ENCODE measurements around the gene MRS2. TPM values are rescaled to one million over a fixed set of nuclear protein-coding genes. Genes with fewer than 3 reads are reported as not detected.
"Not testable (repeated sequence)": the region's sequence is repeated elsewhere in the genome, so short reads cannot be mapped to it uniquely, and the experiment has no call there.

The MRS2 gene
- total RNA-seq, 1 donor from 2014 or later = 32.3 TPM

DNA sequence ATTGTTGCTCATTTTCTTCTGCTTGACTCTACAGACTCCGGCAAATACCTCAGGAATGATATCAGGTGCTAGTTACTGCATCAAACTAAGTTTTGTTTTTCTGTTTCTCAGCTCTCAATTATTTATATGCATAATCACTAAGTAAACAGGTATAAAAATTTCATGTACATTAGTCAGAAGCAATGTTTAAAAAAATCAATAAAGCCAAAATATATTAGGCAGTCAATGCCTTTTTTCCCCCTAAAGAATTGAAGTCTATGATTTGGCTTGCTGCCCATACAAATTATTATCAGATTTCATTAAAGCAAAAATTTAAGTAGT lies 20.6 kb upstream of the MRS2 start:
- Histone ChIP-seq H3K4me3 (no peak overlapping the region), H3K27ac (no peak overlapping the region), H3K27me3 (no peaks in the 10 kb centered on the region), H3K36me3 (no peaks in the 10 kb centered on the region), H3F3A (ENCODE audit: low read depth) (no peaks in the 10 kb centered on the region), H3K9me3 (ENCODE audit: low read depth) (no peaks in the 10 kb centered on the region), H4K20me1 (ENCODE audit: low read depth) (no peaks in the 10 kb centered on the region), H3K79me2 (ENCODE audit: low read depth) (no peaks in the 10 kb centered on the region), H3K4me2 (no peak overlapping the region), H3K4me1 (no peaks in the 10 kb centered on the region), H3K9ac (no peak overlapping the region), H2AFZ (replicated peaks) (no peak overlapping the region)
- Mint-ChIP-seq H3K4me1 (no peaks in the 10 kb centered on the region), H3K9me3 (peaks cover 4% of the 10 kb centered on the region), H3K4me3 (no peak overlapping the region), H3K27ac (no peak overlapping the region), H3K36me3 (no peaks in the 10 kb centered on the region), H3K27me3 (ENCODE audit: insufficient read depth, low read depth) (peaks cover 5% of the 10 kb centered on the region)
- TF ChIP-seq EZH2 (IDR thresholded peaks at IDR 0.05) = no peak
- no peak for DNase-seq (ENCODE audit: low spot score)

DNA sequence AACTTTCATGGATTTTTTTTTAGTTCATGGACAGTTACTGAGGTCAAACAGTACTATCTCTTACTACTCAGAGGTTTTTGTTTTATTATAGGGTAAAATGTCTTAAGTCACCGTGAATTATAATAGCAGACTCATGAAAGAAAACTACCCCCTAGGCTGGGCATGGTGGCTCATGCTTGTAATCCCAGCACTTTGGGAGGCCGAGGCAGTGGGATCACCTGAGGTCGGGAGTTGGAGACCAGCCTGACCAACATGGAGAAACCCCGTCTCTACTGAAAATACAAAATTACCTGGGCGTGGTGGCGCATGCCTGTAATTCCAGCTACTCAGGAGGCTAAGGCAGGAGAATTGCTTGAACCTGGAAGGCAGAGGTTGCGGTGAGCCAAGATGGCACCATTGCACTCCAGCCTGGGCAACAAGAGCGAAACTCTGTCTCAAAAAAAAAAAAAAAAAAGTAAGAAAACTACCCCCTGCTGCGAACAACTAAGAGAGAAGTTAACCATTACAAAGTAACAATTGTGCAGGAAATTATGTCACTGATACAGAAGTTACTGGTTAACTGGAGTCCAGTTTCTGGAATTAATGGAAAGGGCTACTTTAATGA lies 19.7 kb upstream of the MRS2 start:
- not testable (repeated sequence) for H3K27ac Mint-ChIP-seq, H3K4me1 Mint-ChIP-seq, H3K36me3 ChIP-seq

DNA sequence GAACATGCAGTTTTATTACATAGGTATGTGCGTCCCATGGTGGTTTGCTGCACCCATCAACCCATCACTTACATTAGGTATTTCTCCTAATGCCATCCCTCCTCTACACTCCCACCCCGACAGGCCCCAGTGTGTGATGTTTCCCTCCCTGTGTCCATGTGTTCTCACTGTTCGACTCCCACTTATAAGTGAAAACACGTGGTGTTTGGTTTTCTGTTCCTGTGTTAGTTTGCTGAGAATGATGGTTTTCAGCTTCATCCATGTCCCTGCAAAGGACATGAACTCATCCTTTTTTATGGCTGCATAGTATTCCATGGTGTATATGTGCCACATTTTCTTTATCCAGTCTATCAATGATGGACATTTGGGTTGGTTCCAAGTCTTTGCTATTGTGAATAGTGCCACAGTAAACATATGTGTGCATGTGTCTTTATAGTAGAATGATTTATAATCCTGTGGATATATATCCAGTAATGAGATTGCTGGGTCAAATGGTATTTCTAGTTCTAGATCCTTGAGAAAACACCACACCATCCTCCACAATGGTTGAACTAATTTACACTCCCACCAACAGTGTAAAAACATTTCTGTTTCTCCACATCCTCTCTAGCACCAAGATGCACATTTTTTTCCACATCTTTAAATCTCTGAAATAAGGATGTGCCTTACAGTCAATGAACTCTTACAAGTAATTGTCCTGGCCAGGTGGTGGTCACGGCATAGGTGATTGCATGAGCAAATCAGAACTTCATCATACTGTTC lies 18.2 kb upstream of the MRS2 start:
- DNase-seq (ENCODE audit: low spot score); H3K4me1 Mint-ChIP-seq: not testable (repeated sequence)

More for the DNA sequence above, 19.7 kb upstream of the MRS2 start:
- H3K9me3 ChIP-seq (ENCODE audit: low read depth); H3F3A ChIP-seq (ENCODE audit: low read depth); H3K9ac ChIP-seq; H3K4me1 ChIP-seq; H4K20me1 ChIP-seq (ENCODE audit: low read depth); H3K27me3 ChIP-seq; H3K4me3 ChIP-seq; H2AFZ ChIP-seq (replicated peaks); H3K36me3 Mint-ChIP-seq; H3K27me3 Mint-ChIP-seq (ENCODE audit: insufficient read depth, low read depth); H3K4me2 ChIP-seq; H3K9me3 Mint-ChIP-seq; H3K79me2 ChIP-seq (ENCODE audit: low read depth); H3K27ac ChIP-seq; DNase-seq (ENCODE audit: low spot score); H3K4me3 Mint-ChIP-seq: not testable (repeated sequence)

DNA sequence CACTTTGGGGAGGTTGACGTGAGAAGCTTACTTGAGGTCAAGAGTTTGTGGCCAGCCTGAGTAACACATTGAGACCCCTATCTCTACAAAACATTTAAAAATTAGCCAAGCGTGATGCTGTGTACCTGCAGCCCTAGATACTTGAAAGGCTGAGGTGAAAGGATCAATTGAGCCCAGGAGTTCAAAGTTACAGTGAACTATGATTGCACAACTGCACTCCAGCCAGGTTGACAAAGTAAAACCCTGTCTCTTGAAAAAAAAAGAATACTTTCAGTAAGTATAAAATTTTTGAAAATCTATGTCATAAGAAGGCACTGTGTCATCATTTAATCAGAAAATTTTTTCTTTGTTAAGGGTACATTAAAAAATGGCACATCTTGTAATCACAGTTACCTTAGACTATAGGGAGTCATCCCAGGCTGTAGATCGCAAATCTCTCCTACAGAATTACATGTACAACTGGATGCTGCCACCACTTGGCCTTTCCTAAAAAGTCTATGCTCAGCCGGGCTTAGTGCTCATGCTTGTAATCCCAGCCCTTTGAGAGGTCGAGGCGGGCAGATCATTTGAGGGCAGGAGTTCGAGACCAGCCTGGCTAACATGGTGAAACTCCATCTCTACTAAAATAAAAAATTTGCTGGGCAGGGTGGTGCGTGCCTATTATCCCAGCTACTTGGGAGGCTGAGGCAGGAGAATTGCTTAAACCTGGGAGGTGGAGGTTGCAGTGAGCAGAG lies 17.0 kb upstream of the MRS2 start:
- Mint-ChIP-seq H3K4me3 (no peak overlapping the region), H3K36me3 (no peaks in the 10 kb centered on the region)
- no peak for TF ChIP-seq EZH2 (IDR thresholded peaks at IDR 0.05)
- TF ChIP-seq, protein P1, sequence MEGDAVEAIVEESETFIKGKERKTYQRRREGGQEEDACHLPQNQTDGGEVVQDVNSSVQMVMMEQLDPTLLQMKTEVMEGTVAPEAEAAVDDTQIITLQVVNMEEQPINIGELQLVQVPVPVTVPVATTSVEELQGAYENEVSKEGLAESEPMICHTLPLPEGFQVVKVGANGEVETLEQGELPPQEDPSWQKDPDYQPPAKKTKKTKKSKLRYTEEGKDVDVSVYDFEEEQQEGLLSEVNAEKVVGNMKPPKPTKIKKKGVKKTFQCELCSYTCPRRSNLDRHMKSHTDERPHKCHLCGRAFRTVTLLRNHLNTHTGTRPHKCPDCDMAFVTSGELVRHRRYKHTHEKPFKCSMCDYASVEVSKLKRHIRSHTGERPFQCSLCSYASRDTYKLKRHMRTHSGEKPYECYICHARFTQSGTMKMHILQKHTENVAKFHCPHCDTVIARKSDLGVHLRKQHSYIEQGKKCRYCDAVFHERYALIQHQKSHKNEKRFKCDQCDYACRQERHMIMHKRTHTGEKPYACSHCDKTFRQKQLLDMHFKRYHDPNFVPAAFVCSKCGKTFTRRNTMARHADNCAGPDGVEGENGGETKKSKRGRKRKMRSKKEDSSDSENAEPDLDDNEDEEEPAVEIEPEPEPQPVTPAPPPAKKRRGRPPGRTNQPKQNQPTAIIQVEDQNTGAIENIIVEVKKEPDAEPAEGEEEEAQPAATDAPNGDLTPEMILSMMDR (IDR thresholded peaks at IDR 0.05) = no peak
- no peak for TF ChIP-seq EZH2phosphoT487 (IDR thresholded peaks at IDR 0.05)

More for the DNA sequence above, 18.2 kb upstream of the MRS2 start:
- not testable (repeated sequence) for H3K4me3 Mint-ChIP-seq; H3K27me3 Mint-ChIP-seq (ENCODE audit: insufficient read depth, low read depth); H3K36me3 ChIP-seq; H3K27ac ChIP-seq; H4K20me1 ChIP-seq (ENCODE audit: low read depth); H3K27me3 ChIP-seq; H3K79me2 ChIP-seq (ENCODE audit: low read depth); H3K36me3 Mint-ChIP-seq; H3K4me2 ChIP-seq; H3F3A ChIP-seq (ENCODE audit: low read depth); H3K9me3 Mint-ChIP-seq; H3K9ac ChIP-seq; H3K4me3 ChIP-seq; H3K4me1 ChIP-seq; H3K9me3 ChIP-seq (ENCODE audit: low read depth); H2AFZ ChIP-seq (replicated peaks); H3K27ac Mint-ChIP-seq

More for the DNA sequence above, 17.0 kb upstream of the MRS2 start:
- H3K4me1 Mint-ChIP-seq = no peaks in the 10 kb centered on the region
- no peaks in the 10 kb centered on the region for H3K27me3 ChIP-seq
- no peak overlapping the region for H3K4me2 ChIP-seq
- H3F3A ChIP-seq (ENCODE audit: low read depth) = no peaks in the 10 kb centered on the region
- H3K27ac ChIP-seq = no peak overlapping the region
- no peak overlapping the region for H3K4me3 ChIP-seq
- no peaks in the 10 kb centered on the region for H3K36me3 ChIP-seq
- H3K27me3 Mint-ChIP-seq (ENCODE audit: insufficient read depth, low read depth) = no peaks in the 10 kb centered on the region
- no peak for DNase-seq (ENCODE audit: low spot score)
- H3K4me1 ChIP-seq = no peaks in the 10 kb centered on the region
- no peaks in the 10 kb centered on the region for H3K79me2 ChIP-seq (ENCODE audit: low read depth)
- H3K27ac Mint-ChIP-seq = no peak overlapping the region
- H2AFZ ChIP-seq (replicated peaks) = no peak overlapping the region
- no peak overlapping the region for H3K9ac ChIP-seq
- no peaks in the 10 kb centered on the region for H3K9me3 ChIP-seq (ENCODE audit: low read depth)
- H3K9me3 Mint-ChIP-seq = peaks cover 2% of the 10 kb centered on the region
- no peaks in the 10 kb centered on the region for H4K20me1 ChIP-seq (ENCODE audit: low read depth)
